ENCODE measurements around the gene PCBP3. TPM values are rescaled to one million over a fixed set of nuclear protein-coding genes. Genes with fewer than 3 reads are reported as not detected.

The PCBP3 gene
- total RNA-seq, 2 donors from 2014 or later = 2.1 to 5.3 TPM

DNA sequence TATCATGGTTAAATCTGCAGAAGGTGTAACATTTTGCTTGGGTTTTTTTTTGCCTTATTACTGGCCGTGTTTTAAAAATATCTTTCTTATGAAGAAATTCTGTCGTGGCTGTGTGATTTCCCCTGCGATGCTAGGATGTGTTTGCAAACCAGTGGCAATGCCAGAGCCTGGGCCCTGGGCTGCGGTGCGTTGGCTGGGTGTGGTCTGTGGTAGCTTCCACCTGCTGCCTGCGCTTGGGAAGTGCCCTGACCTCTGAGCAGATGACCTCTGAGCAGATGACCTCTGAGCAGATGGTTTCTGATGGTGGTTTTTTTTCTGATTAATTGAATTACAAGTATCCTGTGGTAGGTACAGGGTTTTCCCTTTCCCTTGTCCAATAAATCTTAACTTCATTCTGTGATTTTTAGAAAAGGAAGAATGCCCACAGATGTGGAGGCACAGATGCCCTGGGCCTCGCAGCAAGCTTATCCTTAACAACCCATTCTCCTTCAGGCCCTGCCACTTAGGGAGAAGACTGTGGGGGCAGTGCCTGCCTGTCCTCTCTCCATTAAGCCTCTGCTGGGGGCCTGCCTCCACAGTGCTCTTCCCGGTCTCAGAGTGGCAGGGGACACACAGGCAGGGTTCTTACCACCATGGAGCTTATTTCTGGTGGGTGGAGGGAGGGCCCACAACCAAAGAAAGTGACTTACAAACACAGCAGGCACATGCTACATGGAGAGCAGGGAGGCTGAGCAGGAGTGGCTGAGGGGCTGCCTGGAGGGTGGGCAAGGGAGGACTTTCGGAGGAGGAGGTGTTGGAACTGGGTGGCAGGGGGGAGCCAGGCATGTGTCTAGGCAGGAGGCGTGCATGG, 81.7 kb downstream of the PCBP3 start:
- no peaks in the 10 kb centered on the region for H3K27me3 ChIP-seq
- H3K4me3 ChIP-seq = no peak overlapping the region
- no peaks in the 10 kb centered on the region for H3K36me3 ChIP-seq
- no peak overlapping the region for H3K9ac ChIP-seq (ENCODE audit: low read depth in 2 of 2, low read length in 2 of 2)
- no peak for DNase-seq
- H3K4me1 ChIP-seq = no peaks in the 10 kb centered on the region
- TF ChIP-seq, protein P1, sequence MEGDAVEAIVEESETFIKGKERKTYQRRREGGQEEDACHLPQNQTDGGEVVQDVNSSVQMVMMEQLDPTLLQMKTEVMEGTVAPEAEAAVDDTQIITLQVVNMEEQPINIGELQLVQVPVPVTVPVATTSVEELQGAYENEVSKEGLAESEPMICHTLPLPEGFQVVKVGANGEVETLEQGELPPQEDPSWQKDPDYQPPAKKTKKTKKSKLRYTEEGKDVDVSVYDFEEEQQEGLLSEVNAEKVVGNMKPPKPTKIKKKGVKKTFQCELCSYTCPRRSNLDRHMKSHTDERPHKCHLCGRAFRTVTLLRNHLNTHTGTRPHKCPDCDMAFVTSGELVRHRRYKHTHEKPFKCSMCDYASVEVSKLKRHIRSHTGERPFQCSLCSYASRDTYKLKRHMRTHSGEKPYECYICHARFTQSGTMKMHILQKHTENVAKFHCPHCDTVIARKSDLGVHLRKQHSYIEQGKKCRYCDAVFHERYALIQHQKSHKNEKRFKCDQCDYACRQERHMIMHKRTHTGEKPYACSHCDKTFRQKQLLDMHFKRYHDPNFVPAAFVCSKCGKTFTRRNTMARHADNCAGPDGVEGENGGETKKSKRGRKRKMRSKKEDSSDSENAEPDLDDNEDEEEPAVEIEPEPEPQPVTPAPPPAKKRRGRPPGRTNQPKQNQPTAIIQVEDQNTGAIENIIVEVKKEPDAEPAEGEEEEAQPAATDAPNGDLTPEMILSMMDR (IDR thresholded peaks at IDR 0.05) = no peak
- H3K27ac ChIP-seq = no peak overlapping the region
- intact Hi-C loops (cut with DNase I) = no loop called here
- no peaks in the 10 kb centered on the region for H3K9me3 ChIP-seq

DNA sequence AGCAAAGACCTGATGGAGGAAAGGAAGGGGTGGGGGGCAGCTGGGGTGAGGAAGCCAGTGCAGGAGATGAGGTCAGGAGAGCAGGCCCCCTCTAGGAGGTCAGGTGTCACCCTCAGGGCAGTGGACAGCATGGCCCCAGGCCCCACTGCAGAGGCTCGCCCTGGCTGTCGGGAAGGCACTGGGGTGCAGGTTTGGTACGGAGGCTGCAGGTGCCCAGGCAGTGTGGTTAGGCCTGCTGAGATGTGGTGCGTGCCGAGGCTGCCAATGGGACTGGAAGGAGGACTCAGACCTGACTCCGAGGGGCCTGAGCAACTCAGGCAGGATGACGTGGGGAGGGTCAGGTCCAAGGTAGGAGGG, 82.3 kb downstream of the PCBP3 start:
- no peak for DNase-seq
- H3K4me1 ChIP-seq = no peaks in the 10 kb centered on the region
- no peak overlapping the region for H3K4me3 ChIP-seq
- H3K27ac ChIP-seq = no peak overlapping the region
- H3K27me3 ChIP-seq = no peaks in the 10 kb centered on the region
- H3K9ac ChIP-seq (ENCODE audit: low read depth in 2 of 2, low read length in 2 of 2) = no peak overlapping the region
- intact Hi-C loops (cut with DNase I) = no loop called here
- TF ChIP-seq, protein P1 (IDR thresholded peaks at IDR 0.05) = no peak
- no peaks in the 10 kb centered on the region for H3K36me3 ChIP-seq
- no peaks in the 10 kb centered on the region for H3K9me3 ChIP-seq

DNA sequence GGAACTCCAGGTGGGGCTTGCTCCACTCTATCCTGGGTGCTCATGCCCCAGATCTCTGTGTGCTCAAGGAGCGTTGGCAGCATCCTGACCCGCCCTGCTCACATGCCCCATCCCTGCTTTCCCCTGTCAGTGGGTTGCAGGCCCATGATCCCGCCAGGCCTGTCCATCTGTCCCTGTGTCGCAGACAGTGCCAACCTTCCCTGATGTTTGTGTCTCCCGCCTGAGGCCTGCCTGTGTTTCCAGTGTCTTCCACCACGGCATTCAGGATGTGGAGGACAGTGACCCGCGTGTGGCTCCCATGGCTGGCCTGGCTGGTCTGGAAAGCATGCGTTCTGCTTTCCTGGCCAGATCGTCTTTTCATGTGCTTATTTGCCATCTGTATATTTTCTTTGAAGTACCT, 82.9 kb downstream of the PCBP3 start:
- H3K36me3 ChIP-seq = no peaks in the 10 kb centered on the region
- H3K9me3 ChIP-seq = no peaks in the 10 kb centered on the region
- H3K27me3 ChIP-seq = no peaks in the 10 kb centered on the region
- no peak overlapping the region for H3K4me3 ChIP-seq
- H3K27ac ChIP-seq = no peak overlapping the region
- DNase-seq = no peak
- intact Hi-C loops (cut with DNase I) = no loop called here
- TF ChIP-seq, protein P1 (IDR thresholded peaks at IDR 0.05) = no peak
- H3K4me1 ChIP-seq = no peaks in the 10 kb centered on the region
- no peak overlapping the region for H3K9ac ChIP-seq (ENCODE audit: low read depth in 2 of 2, low read length in 2 of 2)

DNA sequence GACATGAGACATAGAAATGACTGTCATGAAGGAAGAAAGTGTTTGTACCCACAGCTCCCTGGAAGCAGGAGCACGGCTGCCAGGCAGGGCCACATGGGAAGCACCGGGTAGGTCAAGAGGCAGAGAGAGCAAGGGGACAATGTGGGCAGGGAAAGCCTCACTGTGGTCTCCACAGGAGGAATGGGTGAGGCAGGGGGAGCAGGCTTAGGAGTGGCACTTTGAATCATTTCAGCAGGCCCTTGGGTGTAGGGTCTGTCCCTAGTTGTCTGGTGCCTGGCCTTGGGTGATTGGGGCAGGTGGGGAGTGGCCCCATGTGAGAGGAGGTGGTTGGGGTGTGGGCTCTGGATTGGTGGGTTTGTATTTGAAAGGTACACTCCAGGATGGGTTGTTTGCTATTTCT, 83.9 kb downstream of the PCBP3 start:
- Histone ChIP-seq H3K4me1 (no peaks in the 10 kb centered on the region), H3K4me3 (no peak overlapping the region), H3K27me3 (no peaks in the 10 kb centered on the region), H3K27ac (no peak overlapping the region), H3K36me3 (no peaks in the 10 kb centered on the region), H3K9ac (ENCODE audit: low read depth in 2 of 2, low read length in 2 of 2) (no peak overlapping the region), H3K9me3 (no peaks in the 10 kb centered on the region)
- TF ChIP-seq, protein P1 (IDR thresholded peaks at IDR 0.05) = no peak
- intact Hi-C loops (cut with DNase I) = no loop called here
- no peak for DNase-seq

DNA sequence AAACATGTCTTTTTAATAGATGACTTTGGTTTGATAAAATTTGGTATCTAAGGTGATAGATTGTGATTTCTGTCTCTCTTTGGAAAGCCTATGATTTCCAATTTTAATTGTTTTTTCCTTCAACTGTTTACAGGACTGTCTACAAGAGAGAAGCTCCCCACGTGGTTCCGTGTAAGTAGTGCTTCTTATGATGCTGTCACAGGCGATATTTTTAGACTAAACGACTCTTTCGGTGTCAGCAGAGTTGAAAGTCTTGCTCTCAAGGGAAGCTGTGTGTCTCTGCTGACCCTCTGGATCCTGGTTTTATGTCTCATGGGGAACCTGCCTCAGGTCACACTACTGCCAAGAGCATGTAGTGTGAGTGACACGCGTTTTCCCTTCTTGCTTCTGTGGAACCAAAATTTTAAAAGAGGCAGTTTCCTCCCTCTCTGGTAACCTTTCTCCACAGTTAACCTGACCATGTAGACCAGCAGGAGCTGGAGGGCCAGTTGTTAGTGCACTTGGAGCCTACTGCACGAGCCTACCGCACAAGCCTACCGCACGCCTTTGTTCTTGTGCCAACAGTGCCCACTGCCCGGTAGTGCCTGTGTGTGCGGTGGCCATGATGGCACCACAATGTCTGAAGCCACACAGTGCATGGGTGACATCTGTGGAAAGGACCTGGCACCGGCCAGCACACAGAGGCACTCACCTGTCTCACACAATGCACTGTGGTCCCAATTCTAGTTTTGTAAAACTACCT, 91.9 kb downstream of the PCBP3 start:
- no peak overlapping the region for H3K4me3 ChIP-seq
- H3K27ac ChIP-seq = no peak overlapping the region
- H3K36me3 ChIP-seq = no peaks in the 10 kb centered on the region
- no peak for DNase-seq
- H3K9me3 ChIP-seq = no peaks in the 10 kb centered on the region
- no peaks in the 10 kb centered on the region for H3K4me1 ChIP-seq
- TF ChIP-seq, protein P1 (IDR thresholded peaks at IDR 0.05) = no peak
- no peaks in the 10 kb centered on the region for H3K27me3 ChIP-seq
- no peak overlapping the region for H3K9ac ChIP-seq (ENCODE audit: low read depth in 2 of 2, low read length in 2 of 2)
- intact Hi-C loops (cut with DNase I) = no loop called here
